ENCODE results near the gene ATP6V1C2.

ATP6V1C2 gene

DNA sequence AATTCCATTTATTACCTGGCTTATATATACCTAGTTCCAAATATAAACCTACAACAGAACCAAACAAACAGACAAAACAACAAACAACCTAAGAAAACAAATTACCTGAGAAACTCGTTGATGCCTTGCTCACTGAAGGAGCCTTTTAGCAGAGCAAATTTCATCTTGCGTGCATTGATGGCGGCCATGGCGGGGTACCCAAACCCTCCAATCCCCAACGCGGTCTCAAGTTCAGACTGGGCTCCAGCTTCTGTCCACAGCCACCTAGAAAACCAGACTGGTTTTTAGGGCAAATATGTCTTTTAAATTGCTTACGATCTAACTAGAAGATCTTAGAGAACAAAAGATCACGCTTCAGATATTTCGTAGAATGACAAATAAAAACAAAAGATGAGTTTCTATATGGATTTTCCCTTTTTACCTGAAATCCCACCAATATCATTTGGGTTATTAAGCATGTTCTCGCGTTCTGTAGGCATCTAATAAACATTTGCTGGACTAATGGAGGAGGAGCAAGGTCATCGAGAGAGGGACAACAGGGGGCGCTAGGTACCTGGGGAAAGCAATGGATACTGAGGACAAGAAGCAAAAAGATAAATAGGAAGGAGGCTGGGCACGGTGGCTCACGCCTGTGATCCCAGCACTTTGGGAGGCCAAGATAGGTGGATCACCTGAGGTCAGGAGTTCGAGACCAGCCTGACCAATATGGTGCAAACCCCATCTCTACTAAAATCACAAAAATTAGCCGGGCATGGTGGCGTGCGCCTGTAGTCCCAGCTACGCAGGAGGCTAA lies 65.9 kb downstream of the ATP6V1C2 start:
- H3K27ac ChIP-seq (ENCODE audit: low read depth, low read length) = no peak overlapping the region
- H3K36me3 ChIP-seq (ENCODE audit: insufficient read depth, low read length) = peaks cover 98% of the 10 kb centered on the region
- no peaks in the 10 kb centered on the region for H3K27me3 ChIP-seq (ENCODE audit: insufficient read depth, low read length)
- H3K4me1 ChIP-seq (ENCODE audit: insufficient read depth, low read length) = no peaks in the 10 kb centered on the region
- H3K9me3 ChIP-seq (ENCODE audit: insufficient read depth, low read depth, low read length) = no peaks in the 10 kb centered on the region
- H3K9ac ChIP-seq (ENCODE audit: low read depth, low read length) = no peak overlapping the region
- H3K4me3 ChIP-seq (ENCODE audit: low read length) = no peak overlapping the region
- WGBS = 94% methylated on average over 20 of the region's 20 CpGs

DNA sequence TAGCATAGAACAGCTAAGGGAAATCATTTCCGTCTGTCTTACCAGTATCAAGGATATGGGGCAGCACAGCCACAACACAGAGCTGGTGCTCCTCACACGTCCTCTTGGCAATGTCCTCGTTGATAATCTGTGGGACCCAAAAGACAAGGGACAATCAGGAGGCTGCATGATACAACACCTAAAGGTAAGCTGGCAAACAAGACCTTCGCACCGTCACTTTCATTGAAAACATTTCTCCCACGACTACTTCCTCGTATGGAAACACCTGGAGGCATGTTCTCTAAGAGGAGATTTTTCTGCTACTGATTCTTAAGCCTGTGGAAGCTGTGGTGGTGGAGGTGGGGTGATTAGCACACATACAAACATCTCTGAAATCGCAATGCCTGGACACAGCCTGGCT lies 67.4 kb downstream of the ATP6V1C2 start:
- H3K36me3 ChIP-seq (ENCODE audit: insufficient read depth, low read length) = peaks cover 99% of the 10 kb centered on the region
- H3K9ac ChIP-seq (ENCODE audit: low read depth, low read length) = no peak overlapping the region
- H3K4me1 ChIP-seq (ENCODE audit: insufficient read depth, low read length) = no peaks in the 10 kb centered on the region
- no peak overlapping the region for H3K27ac ChIP-seq (ENCODE audit: low read depth, low read length)
- H3K4me3 ChIP-seq (ENCODE audit: low read length) = no peak overlapping the region
- WGBS = 97% methylated on average over 7 of the region's 8 CpGs
- H3K9me3 ChIP-seq (ENCODE audit: insufficient read depth, low read depth, low read length) = no peaks in the 10 kb centered on the region
- no peaks in the 10 kb centered on the region for H3K27me3 ChIP-seq (ENCODE audit: insufficient read depth, low read length)

DNA sequence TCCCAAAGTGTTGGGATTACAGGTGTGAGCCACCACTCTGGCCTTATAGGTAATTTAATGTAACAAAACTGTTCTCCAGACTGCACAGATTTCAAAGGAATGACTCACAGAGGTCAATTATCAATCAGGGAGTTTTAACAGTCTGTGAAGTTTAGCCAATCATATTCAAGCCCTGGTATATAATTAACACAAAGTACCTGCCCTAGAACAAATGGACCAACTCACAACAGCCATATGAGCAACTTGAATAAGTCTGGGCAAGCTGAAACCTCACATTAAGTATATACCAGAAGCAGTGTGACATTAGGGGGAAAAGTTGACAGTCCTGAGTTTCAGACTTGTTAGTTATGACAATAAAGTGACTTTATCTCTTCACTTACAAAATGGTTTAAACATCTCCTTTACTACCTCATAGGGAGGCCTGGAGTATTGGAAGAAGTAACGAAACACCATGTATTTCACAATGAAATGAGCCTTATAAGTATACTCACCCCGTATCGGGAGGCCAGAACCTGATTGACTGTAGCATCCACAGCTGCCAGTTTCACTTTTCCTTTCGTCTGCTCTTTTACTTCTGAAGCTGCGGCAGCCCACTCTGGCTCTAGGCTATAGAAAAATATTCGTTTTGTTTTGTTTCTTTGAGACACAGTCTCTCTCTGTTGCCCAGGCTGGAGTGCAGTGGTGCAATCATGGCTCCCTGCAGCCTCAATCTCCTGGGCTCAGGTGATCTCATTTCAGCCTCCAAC lies 69.0 kb downstream of the ATP6V1C2 start:
- no peak overlapping the region for H3K27ac ChIP-seq (ENCODE audit: low read depth, low read length)
- WGBS = 93% methylated on average over 6 of the region's 6 CpGs
- no peaks in the 10 kb centered on the region for H3K4me1 ChIP-seq (ENCODE audit: insufficient read depth, low read length)
- no peak overlapping the region for H3K9ac ChIP-seq (ENCODE audit: low read depth, low read length)
- no peaks in the 10 kb centered on the region for H3K9me3 ChIP-seq (ENCODE audit: insufficient read depth, low read depth, low read length)
- H3K27me3 ChIP-seq (ENCODE audit: insufficient read depth, low read length) = no peaks in the 10 kb centered on the region
- H3K4me3 ChIP-seq (ENCODE audit: low read length) = no peak overlapping the region
- H3K36me3 ChIP-seq (ENCODE audit: insufficient read depth, low read length) = peaks cover 93% of the 10 kb centered on the region

DNA sequence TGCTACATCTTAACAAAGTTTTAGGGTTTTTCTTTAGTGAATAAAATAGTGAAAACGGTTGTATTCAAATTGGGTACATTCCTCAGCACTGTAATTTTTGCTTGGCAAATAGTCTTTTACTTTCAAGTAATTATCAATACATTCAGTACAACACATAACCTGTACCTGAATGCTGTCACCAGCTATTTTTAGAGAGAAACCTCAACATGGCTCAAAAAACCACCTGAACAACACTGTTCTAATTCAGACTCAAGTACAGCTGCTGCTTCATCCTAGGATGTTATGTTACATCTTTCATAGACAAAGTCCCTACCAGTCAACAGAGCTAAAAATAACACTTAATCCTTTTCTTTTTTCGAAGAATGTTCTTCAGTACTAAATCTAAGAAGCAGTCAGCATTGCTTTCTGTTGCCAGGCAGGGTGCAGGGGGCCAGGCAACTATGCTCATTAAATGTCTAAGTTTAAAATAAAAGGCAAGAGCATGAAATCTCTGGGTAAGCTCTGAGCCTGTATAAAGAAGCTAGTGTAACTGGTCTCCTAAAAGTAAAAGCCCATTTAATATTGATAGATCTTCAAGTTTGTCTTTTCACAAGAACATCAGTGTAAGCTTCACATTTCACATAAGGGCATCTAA lies 70.7 kb downstream of the ATP6V1C2 start:
- 96% methylated on average over 1 of the region's 2 CpGs for WGBS
- H3K27ac ChIP-seq (ENCODE audit: low read depth, low read length) = no peak overlapping the region
- H3K9ac ChIP-seq (ENCODE audit: low read depth, low read length) = no peak overlapping the region
- H3K36me3 ChIP-seq (ENCODE audit: insufficient read depth, low read length) = peaks cover 93% of the 10 kb centered on the region
- no peaks in the 10 kb centered on the region for H3K4me1 ChIP-seq (ENCODE audit: insufficient read depth, low read length)
- H3K27me3 ChIP-seq (ENCODE audit: insufficient read depth, low read length) = no peaks in the 10 kb centered on the region
- no peaks in the 10 kb centered on the region for H3K9me3 ChIP-seq (ENCODE audit: insufficient read depth, low read depth, low read length)
- H3K4me3 ChIP-seq (ENCODE audit: low read length) = no peak overlapping the region

DNA sequence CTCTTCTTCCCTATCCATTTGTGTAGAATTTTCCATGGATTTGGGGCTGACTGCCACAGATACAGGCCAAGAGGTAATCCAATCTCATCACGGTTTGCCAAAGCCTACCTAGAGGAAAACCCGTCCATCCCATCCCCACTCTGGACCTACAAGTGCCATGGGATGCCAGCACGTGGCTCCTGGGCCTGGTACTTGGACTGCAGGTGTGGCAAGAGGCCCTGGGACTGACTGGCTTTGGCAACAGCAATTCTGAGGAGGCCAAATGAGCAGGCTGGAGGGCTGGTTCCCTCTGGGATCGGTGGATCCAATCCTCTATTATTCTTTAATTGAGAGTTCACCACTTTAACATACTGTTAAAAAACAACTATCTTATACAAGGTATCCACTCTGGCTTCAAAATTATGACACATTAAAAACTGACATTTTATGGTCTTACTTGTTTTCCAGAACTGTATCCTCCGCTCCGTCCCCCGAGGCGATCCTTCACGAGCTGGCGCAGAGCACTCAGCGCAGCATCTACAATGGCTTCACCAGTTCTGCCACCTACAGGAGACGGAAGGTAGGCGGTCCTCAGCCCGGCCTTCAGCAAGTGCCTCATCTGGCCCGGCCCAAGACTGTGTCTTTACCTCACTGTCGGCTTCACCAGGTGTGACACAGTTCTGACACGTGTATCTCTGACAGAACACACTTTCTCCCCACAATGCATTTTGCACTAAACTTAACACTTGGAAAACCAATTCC lies 71.4 kb downstream of the ATP6V1C2 start:
- no peaks in the 10 kb centered on the region for H3K4me1 ChIP-seq (ENCODE audit: insufficient read depth, low read length)
- no peaks in the 10 kb centered on the region for H3K9me3 ChIP-seq (ENCODE audit: insufficient read depth, low read depth, low read length)
- peaks cover 93% of the 10 kb centered on the region for H3K36me3 ChIP-seq (ENCODE audit: insufficient read depth, low read length)
- 89% methylated on average over 17 of the region's 17 CpGs for WGBS
- H3K9ac ChIP-seq (ENCODE audit: low read depth, low read length) = no peak overlapping the region
- no peak overlapping the region for H3K4me3 ChIP-seq (ENCODE audit: low read length)
- no peaks in the 10 kb centered on the region for H3K27me3 ChIP-seq (ENCODE audit: insufficient read depth, low read length)
- H3K27ac ChIP-seq (ENCODE audit: low read depth, low read length) = no peak overlapping the region

DNA sequence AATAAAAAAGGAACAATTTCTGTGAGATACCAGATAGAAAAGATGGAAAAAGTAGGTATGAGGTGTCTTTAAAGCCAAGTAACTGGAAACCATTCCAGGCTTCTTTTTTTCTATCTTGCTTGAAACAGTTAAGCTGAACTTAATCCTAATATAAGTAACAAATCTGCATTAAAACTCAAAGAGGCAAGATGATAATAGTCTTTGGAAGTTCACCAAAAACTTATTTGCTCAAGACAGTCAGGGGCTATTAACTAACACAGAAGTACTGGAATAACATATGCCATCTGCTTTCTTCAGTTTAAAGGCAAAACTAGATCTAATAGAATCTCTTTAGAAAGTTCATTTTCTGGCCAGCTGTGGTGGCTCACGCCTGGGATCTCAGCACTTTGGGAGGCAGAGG lies 72.4 kb downstream of the ATP6V1C2 start:
- no peak overlapping the region for H3K4me3 ChIP-seq (ENCODE audit: low read length)
- 97% methylated on average over 1 of the region's 1 CpG for WGBS
- peaks cover 92% of the 10 kb centered on the region for H3K36me3 ChIP-seq (ENCODE audit: insufficient read depth, low read length)
- no peak overlapping the region for H3K27ac ChIP-seq (ENCODE audit: low read depth, low read length)
- no peaks in the 10 kb centered on the region for H3K27me3 ChIP-seq (ENCODE audit: insufficient read depth, low read length)
- H3K9me3 ChIP-seq (ENCODE audit: insufficient read depth, low read depth, low read length) = no peaks in the 10 kb centered on the region
- no peaks in the 10 kb centered on the region for H3K4me1 ChIP-seq (ENCODE audit: insufficient read depth, low read length)
- no peak overlapping the region for H3K9ac ChIP-seq (ENCODE audit: low read depth, low read length)

DNA sequence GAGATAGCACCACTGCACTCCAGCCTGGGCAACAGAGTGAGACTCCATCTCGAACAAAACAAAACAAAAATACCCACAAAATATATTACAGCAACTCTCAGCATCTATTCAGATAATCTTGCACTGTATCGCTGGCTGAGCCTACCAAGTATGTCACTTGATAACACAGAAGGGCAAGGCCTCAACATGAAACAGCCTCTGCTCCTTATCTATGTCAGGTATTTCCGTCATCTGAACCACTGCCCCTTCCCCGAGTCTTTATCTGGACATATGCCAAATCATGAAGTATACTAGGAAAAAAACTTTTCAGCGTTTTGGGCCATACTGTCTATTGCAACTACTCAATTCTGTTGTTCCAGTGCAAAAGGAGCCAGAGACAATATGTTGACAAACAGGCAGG lies 73.4 kb downstream of the ATP6V1C2 start:
- Histone ChIP-seq H3K4me1 (ENCODE audit: insufficient read depth, low read length) (peaks cover 7% of the 10 kb centered on the region; the same call in 1 of the 2 replicates), H3K9me3 (ENCODE audit: insufficient read depth, low read depth, low read length) (no peaks in the 10 kb centered on the region), H3K36me3 (ENCODE audit: insufficient read depth, low read length) (peaks cover 92% of the 10 kb centered on the region), H3K9ac (ENCODE audit: low read depth, low read length) (no peak overlapping the region), H3K27me3 (ENCODE audit: insufficient read depth, low read length) (no peaks in the 10 kb centered on the region), H3K4me3 (ENCODE audit: low read length) (no peak overlapping the region), H3K27ac (ENCODE audit: low read depth, low read length) (no peak overlapping the region)
- WGBS = 97% methylated on average over 5 of the region's 5 CpGs

DNA sequence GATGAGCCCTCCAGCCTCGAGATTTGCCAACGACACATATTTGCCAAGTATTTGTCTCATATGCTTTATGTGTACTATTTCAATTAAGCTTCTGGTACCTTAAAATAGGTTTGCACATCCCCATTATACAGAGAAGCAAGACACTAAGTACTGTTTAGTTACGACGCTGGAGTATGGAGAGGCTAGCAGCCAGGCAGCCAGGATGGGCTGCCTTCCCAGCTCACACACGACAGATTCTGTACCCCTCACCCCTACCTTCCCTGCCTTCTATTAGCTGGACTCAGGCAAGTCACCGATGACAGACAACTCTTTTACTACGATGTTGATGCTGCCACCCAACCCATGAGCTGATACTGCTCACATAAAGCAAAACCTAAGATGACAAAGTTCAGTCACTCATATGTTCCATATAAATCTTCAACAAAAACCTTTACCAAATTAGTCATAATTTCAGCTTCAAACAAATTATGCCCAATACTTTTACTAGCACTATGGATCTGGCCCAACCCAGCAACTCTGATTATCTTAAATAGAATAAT lies 74.1 kb downstream of the ATP6V1C2 start:
- no peak overlapping the region for H3K9ac ChIP-seq (ENCODE audit: low read depth, low read length)

DNA sequence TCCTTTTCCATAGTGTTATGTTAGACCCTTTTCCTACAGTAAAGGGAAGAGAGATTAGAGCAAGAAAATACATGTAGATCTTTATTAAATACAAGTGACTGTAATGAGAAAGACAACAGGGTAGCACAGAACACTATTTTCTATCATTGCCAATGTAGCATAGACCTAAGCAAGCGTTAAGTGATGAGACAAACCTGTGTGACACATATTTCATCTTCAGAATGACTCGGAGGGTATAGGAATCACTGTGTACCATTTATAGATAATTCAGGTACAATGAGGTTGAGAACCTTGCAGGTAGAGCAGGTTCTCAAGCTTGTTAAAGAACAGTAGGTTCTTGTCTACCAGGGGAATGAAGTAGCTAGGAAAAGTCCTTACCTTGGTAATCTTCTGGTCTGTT lies 75.3 kb downstream of the ATP6V1C2 start:
- Histone ChIP-seq H3K27ac (ENCODE audit: low read depth, low read length) (no peak overlapping the region), H3K27me3 (ENCODE audit: insufficient read depth, low read length) (no peaks in the 10 kb centered on the region), H3K4me3 (ENCODE audit: low read length) (no peak overlapping the region), H3K36me3 (ENCODE audit: insufficient read depth, low read length) (peaks cover 92% of the 10 kb centered on the region), H3K9me3 (ENCODE audit: insufficient read depth, low read depth, low read length) (no peaks in the 10 kb centered on the region), H3K9ac (ENCODE audit: low read depth, low read length) (no peak overlapping the region), H3K4me1 (ENCODE audit: insufficient read depth, low read length) (peaks cover 7% of the 10 kb centered on the region; the same call in 1 of the 2 replicates)
- 98% methylated on average over 2 of the region's 2 CpGs for WGBS

More for the DNA sequence above, 74.1 kb downstream of the ATP6V1C2 start:
- H3K4me1 ChIP-seq (ENCODE audit: insufficient read depth, low read length) = peaks cover 7% of the 10 kb centered on the region; the same call in 1 of the 2 replicates
- H3K27ac ChIP-seq (ENCODE audit: low read depth, low read length) = no peak overlapping the region
- H3K4me3 ChIP-seq (ENCODE audit: low read length) = no peak overlapping the region
- H3K27me3 ChIP-seq (ENCODE audit: insufficient read depth, low read length) = no peaks in the 10 kb centered on the region
- WGBS = 72% methylated on average over 7 of the region's 7 CpGs
- peaks cover 92% of the 10 kb centered on the region for H3K36me3 ChIP-seq (ENCODE audit: insufficient read depth, low read length)
- no peaks in the 10 kb centered on the region for H3K9me3 ChIP-seq (ENCODE audit: insufficient read depth, low read depth, low read length)

DNA sequence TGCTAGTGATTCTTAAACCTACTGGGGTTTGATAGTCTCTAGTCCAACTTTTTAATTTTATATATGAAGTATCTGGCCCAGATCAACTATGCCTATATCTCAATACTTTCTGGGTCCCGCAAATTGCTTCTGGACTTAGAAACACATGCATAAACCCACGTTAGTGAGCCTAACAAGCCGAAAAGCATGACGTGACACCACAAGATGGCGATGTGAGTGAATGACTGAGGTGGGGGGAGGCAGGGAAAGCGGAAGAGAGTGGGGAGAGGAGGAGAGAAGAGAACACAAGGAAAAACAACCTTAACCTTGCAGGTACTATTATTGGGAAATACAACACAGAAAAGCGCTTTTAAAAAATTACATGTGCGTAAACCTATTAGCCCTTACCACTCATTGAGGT lies 77.4 kb downstream of the ATP6V1C2 start:
- H3K4me1 ChIP-seq (ENCODE audit: insufficient read depth, low read length) = peaks cover 10% of the 10 kb centered on the region; the same call in 1 of the 2 replicates
- no peaks in the 10 kb centered on the region for H3K9me3 ChIP-seq (ENCODE audit: insufficient read depth, low read depth, low read length)
- no peak overlapping the region for H3K4me3 ChIP-seq (ENCODE audit: low read length)
- no peak overlapping the region for H3K9ac ChIP-seq (ENCODE audit: low read depth, low read length)
- no peaks in the 10 kb centered on the region for H3K27me3 ChIP-seq (ENCODE audit: insufficient read depth, low read length)
- WGBS = 70% methylated on average over 6 of the region's 8 CpGs
- peaks cover 84% of the 10 kb centered on the region for H3K36me3 ChIP-seq (ENCODE audit: insufficient read depth, low read length)
- H3K27ac ChIP-seq (ENCODE audit: low read depth, low read length) = no peak overlapping the region

Measured in HUES64 (cell line).